Measurements from ENCODE around the gene ZBTB40.

Gene ZBTB40

DNA sequence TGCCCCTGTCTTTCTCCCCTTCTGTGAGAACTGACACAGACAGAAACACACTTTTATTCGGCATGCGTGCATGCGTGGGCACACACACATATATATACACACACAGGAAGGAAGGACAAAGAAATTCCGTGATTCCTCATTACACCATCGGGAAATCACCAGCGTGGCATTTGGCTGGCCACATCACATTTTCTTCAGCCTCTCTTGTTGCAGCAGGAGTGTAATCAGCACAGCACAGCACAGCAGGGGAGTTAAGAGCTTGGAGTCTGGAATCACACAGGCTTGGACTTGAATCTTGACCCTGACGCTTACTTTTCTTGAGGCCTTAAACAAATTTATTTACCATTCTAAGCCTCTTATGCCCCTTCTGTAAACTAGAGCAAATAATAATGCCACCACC lies 66.3 kb downstream of the ZBTB40 start:
- H3K9me3 ChIP-seq (ENCODE audit: control insufficient read depth, low read length): no peaks in the 10 kb centered on the region
- H3K4me3 ChIP-seq (ENCODE audit: insufficient read depth, low read depth, low read length): no peak overlapping the region
- 94 to 96% methylated on average over 7 of the region's 7 CpGs for WGBS, 2 experiments
- H3K36me3 ChIP-seq (ENCODE audit: control insufficient read depth, insufficient read depth, low read length): peaks cover 31% of the 10 kb centered on the region
- H3K4me1 ChIP-seq (ENCODE audit: control insufficient read depth, insufficient read depth, low read length): no peaks in the 10 kb centered on the region
- H3K27ac ChIP-seq (ENCODE audit: insufficient read depth, low read depth, low read length, poor library complexity, severe bottlenecking): no peak overlapping the region
- no peaks in the 10 kb centered on the region for H3K27me3 ChIP-seq (ENCODE audit: control insufficient read depth, insufficient read depth, low read length, poor library complexity, severe bottlenecking)

DNA sequence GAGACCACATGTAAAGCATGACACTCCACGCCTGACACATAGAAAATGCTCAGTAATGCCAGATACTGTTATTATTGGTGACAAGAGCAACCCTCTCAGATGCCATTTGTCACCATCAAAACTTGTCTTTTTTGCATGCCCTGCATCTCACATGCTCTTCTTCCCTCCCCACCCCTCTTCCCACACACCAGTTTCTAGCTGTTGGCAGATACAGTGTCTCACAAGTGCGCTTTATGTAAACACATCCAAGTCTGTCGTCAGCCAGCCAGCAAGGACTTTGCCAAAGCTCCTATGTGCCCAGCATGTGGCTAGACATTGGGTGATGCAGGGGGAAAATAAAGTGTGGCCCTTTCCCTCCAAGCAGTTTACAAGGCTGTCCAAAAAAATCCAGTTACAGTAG lies 66.7 kb downstream of the ZBTB40 start:
- H3K4me3 ChIP-seq (ENCODE audit: insufficient read depth, low read depth, low read length): no peak overlapping the region
- H3K9me3 ChIP-seq (ENCODE audit: control insufficient read depth, low read length): no peaks in the 10 kb centered on the region
- WGBS, 2 experiments: 91 to 94% methylated on average over 3 of the region's 3 CpGs
- no peak overlapping the region for H3K27ac ChIP-seq (ENCODE audit: insufficient read depth, low read depth, low read length, poor library complexity, severe bottlenecking)
- H3K4me1 ChIP-seq (ENCODE audit: control insufficient read depth, insufficient read depth, low read length): no peaks in the 10 kb centered on the region
- H3K27me3 ChIP-seq (ENCODE audit: control insufficient read depth, insufficient read depth, low read length, poor library complexity, severe bottlenecking): no peaks in the 10 kb centered on the region
- H3K36me3 ChIP-seq (ENCODE audit: control insufficient read depth, insufficient read depth, low read length): peaks cover 31% of the 10 kb centered on the region

DNA sequence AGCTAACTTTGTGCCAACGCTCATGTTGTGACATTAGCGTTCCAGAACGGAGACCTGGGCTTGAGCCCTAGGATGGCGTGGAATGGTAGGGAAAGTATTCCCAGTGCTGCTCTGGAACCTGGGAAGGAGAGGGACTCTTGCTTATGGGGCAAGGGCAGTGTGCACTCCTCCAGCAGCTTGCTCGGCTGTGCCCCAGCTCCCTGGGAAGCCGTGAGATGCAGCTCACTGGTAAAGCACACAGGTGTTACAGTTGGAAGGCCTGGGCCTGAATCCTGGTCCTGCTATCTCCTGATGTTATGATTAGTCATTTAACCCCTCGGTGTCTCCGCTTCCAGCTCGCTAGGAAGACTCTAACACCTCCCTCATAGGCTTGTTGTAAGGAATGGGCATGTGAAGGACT lies 69.2 kb downstream of the ZBTB40 start:
- H3K27me3 ChIP-seq (ENCODE audit: control insufficient read depth, insufficient read depth, low read length, poor library complexity, severe bottlenecking): no peaks in the 10 kb centered on the region
- no peak overlapping the region for H3K4me3 ChIP-seq (ENCODE audit: insufficient read depth, low read depth, low read length)
- H3K4me1 ChIP-seq (ENCODE audit: control insufficient read depth, insufficient read depth, low read length): no peaks in the 10 kb centered on the region
- WGBS, 2 experiments: 97 to 98% methylated on average over 7 to 9 of the region's 9 CpGs
- no peak overlapping the region for H3K27ac ChIP-seq (ENCODE audit: insufficient read depth, low read depth, low read length, poor library complexity, severe bottlenecking)
- peaks cover 32% of the 10 kb centered on the region for H3K36me3 ChIP-seq (ENCODE audit: control insufficient read depth, insufficient read depth, low read length)
- H3K9me3 ChIP-seq (ENCODE audit: control insufficient read depth, low read length): no peaks in the 10 kb centered on the region

DNA sequence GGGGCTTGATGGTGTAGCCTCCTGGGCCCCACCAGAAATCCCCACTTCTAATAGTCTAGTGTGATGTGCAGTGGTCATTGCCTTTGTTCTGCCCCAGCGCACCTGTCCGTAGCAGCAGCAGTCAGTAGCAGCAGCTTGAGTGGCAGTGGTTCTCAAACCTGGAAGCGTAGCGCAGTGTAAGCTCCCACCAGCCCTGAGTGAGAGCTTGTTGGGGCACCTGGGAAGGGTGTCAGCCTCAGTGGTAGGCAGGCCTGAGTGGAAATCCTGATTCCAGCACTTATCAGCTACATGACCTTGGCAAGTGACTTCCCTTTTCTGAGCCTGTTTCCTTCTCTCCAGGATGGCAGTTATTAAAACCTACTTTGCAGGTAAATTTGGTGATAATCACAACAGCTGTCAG lies 70.0 kb downstream of the ZBTB40 start:
- H3K9me3 ChIP-seq (ENCODE audit: control insufficient read depth, low read length): no peaks in the 10 kb centered on the region
- peaks cover 32% of the 10 kb centered on the region for H3K36me3 ChIP-seq (ENCODE audit: control insufficient read depth, insufficient read depth, low read length)
- WGBS, 2 experiments: 95 to 97% methylated on average over 4 of the region's 4 CpGs
- no peak overlapping the region for H3K4me3 ChIP-seq (ENCODE audit: insufficient read depth, low read depth, low read length)
- H3K27me3 ChIP-seq (ENCODE audit: control insufficient read depth, insufficient read depth, low read length, poor library complexity, severe bottlenecking): no peaks in the 10 kb centered on the region
- no peak overlapping the region for H3K27ac ChIP-seq (ENCODE audit: insufficient read depth, low read depth, low read length, poor library complexity, severe bottlenecking)
- H3K4me1 ChIP-seq (ENCODE audit: control insufficient read depth, insufficient read depth, low read length): no peaks in the 10 kb centered on the region

DNA sequence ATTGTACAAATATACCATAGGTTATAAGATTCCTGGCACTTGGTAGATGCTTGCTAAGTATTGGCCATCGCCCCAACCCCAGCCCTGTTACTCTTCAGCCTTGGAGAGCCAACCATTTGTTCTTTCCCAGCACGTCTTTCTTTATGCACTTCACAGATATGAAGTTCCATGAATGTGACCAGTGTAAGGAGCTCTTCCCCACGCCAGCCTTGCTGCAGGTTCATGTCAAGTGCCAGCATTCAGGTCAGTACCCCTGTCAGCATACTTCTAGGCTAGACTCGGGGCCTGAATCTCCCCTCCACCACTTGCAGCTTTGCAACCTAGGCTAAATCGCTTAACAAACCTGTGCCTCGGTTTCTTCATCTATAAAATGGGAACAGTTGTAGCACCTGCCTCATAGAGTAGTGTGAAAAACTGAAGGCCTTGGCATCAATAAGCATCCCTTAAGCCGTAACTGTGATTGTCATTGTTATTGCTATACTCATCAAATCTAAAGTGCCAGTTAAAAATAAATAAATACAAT lies 70.6 kb downstream of the ZBTB40 start:
- no peak overlapping the region for H3K4me3 ChIP-seq (ENCODE audit: insufficient read depth, low read depth, low read length)
- H3K27ac ChIP-seq (ENCODE audit: insufficient read depth, low read depth, low read length, poor library complexity, severe bottlenecking): no peak overlapping the region
- WGBS, 2 experiments: 96% methylated on average over 6 of the region's 7 CpGs
- H3K9me3 ChIP-seq (ENCODE audit: control insufficient read depth, low read length): no peaks in the 10 kb centered on the region
- H3K36me3 ChIP-seq (ENCODE audit: control insufficient read depth, insufficient read depth, low read length): peaks cover 32% of the 10 kb centered on the region
- no peaks in the 10 kb centered on the region for H3K27me3 ChIP-seq (ENCODE audit: control insufficient read depth, insufficient read depth, low read length, poor library complexity, severe bottlenecking)
- no peaks in the 10 kb centered on the region for H3K4me1 ChIP-seq (ENCODE audit: control insufficient read depth, insufficient read depth, low read length)

DNA sequence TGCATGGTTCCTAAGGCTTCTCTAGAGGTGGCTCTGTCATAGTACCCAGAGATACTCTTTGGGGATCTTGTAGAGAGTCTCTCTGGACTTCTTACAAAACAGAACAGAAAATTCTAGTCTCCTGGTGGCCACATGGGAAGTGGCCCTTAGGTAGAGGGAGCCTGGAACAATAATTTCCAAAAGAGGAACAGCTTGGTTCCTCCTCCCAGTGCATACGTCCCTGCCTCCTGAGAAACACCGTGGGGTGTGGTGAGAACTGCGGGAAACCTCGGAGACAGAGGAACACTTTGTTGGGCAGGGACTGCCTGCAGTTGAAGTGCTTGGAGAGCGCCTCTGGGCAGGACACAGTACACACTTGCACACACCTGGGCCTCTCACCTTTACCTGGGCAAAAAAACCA lies 72.8 kb downstream of the ZBTB40 start:
- 93 to 94% methylated on average over 5 of the region's 5 CpGs for WGBS, 2 experiments
- H3K36me3 ChIP-seq (ENCODE audit: control insufficient read depth, insufficient read depth, low read length): peaks cover 18% of the 10 kb centered on the region

DNA sequence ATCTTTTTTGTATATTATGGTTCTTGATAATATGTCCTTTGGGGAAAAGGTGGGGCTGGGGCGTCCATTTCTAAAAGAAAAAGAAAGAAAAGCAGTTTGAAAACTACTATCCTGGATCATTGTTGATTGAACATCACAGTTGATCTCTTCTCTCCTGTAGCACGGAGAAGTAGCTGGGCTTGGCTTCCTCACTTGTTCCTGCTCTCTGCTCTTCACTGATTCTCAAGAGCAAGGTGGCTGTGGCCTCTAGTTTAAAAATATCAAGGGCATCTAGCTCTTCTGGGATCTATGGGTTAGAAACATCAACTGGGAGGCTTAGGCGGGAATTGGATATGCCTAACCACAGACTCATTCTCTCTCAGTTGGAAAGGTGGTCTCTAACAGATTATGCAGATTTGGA lies 73.6 kb downstream of the ZBTB40 start:
- no peaks in the 10 kb centered on the region for H3K27me3 ChIP-seq (ENCODE audit: control insufficient read depth, insufficient read depth, low read length, poor library complexity, severe bottlenecking)
- 94 to 99% methylated on average over 3 of the region's 3 CpGs for WGBS, 2 experiments
- H3K27ac ChIP-seq (ENCODE audit: insufficient read depth, low read depth, low read length, poor library complexity, severe bottlenecking): no peak overlapping the region
- H3K4me1 ChIP-seq (ENCODE audit: control insufficient read depth, insufficient read depth, low read length): no peaks in the 10 kb centered on the region
- H3K36me3 ChIP-seq (ENCODE audit: control insufficient read depth, insufficient read depth, low read length): peaks cover 17% of the 10 kb centered on the region
- H3K4me3 ChIP-seq (ENCODE audit: insufficient read depth, low read depth, low read length): no peak overlapping the region
- no peaks in the 10 kb centered on the region for H3K9me3 ChIP-seq (ENCODE audit: control insufficient read depth, low read length)

More for the DNA sequence above, 72.8 kb downstream of the ZBTB40 start:
- Histone ChIP-seq H3K4me3 (ENCODE audit: insufficient read depth, low read depth, low read length) (no peak overlapping the region), H3K4me1 (ENCODE audit: control insufficient read depth, insufficient read depth, low read length) (no peaks in the 10 kb centered on the region), H3K27ac (ENCODE audit: insufficient read depth, low read depth, low read length, poor library complexity, severe bottlenecking) (no peak overlapping the region), H3K27me3 (ENCODE audit: control insufficient read depth, insufficient read depth, low read length, poor library complexity, severe bottlenecking) (no peaks in the 10 kb centered on the region), H3K9me3 (ENCODE audit: control insufficient read depth, low read length) (no peaks in the 10 kb centered on the region)

DNA sequence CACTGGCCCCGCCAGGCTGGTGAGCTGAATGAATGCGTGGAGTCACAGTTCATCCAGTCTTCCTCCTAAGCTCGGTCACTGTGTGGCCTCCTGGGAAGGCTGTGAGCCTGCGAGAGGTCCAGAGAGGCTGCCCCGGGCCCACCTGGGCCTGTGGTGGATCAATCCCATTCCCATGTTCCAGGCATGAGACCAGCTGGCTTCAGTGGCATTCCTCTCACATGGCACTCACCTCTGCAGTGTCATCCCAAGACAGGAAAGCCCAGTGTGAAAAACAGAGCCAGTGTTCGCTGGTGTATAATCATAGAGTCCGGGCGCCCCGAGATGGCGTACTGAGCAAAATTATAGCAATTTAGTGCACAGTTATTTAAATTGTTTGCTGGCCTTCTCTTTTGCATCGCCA lies 74.0 kb downstream of the ZBTB40 start:
- no peaks in the 10 kb centered on the region for H3K27me3 ChIP-seq (ENCODE audit: control insufficient read depth, insufficient read depth, low read length, poor library complexity, severe bottlenecking)
- no peaks in the 10 kb centered on the region for H3K4me1 ChIP-seq (ENCODE audit: control insufficient read depth, insufficient read depth, low read length)
- H3K4me3 ChIP-seq (ENCODE audit: insufficient read depth, low read depth, low read length): no peak overlapping the region
- H3K36me3 ChIP-seq (ENCODE audit: control insufficient read depth, insufficient read depth, low read length): peaks cover 14% of the 10 kb centered on the region
- no peaks in the 10 kb centered on the region for H3K9me3 ChIP-seq (ENCODE audit: control insufficient read depth, low read length)
- no peak overlapping the region for H3K27ac ChIP-seq (ENCODE audit: insufficient read depth, low read depth, low read length, poor library complexity, severe bottlenecking)
- 95% methylated on average over 11 of the region's 11 CpGs for WGBS, 2 experiments

DNA sequence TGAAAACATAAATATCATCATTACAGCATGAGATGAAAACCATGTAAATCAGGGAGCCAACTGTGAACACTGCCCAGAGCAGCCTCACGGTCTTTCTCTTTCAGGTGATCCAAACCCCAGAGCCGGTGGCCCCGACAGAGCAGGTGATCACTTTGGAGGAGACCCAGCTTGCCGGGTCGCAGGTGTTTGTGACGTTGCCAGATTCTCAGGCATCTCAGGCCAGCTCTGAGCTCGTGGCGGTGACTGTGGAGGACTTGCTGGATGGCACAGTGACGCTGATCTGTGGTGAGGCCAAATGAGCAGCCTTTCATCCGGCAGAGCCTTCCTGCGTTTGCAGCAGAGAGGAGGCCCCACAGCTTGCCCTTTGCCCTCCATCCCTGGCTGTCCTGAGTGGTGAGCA lies 74.4 kb downstream of the ZBTB40 start:
- Histone ChIP-seq H3K27ac (ENCODE audit: insufficient read depth, low read depth, low read length, poor library complexity, severe bottlenecking) (no peak overlapping the region), H3K27me3 (ENCODE audit: control insufficient read depth, insufficient read depth, low read length, poor library complexity, severe bottlenecking) (no peaks in the 10 kb centered on the region), H3K9me3 (ENCODE audit: control insufficient read depth, low read length) (no peaks in the 10 kb centered on the region), H3K4me3 (ENCODE audit: insufficient read depth, low read depth, low read length) (no peak overlapping the region), H3K4me1 (ENCODE audit: control insufficient read depth, insufficient read depth, low read length) (no peaks in the 10 kb centered on the region), H3K36me3 (ENCODE audit: control insufficient read depth, insufficient read depth, low read length) (peaks cover 14% of the 10 kb centered on the region)
- WGBS, 2 experiments: 85 to 86% methylated on average over 11 of the region's 11 CpGs

DNA sequence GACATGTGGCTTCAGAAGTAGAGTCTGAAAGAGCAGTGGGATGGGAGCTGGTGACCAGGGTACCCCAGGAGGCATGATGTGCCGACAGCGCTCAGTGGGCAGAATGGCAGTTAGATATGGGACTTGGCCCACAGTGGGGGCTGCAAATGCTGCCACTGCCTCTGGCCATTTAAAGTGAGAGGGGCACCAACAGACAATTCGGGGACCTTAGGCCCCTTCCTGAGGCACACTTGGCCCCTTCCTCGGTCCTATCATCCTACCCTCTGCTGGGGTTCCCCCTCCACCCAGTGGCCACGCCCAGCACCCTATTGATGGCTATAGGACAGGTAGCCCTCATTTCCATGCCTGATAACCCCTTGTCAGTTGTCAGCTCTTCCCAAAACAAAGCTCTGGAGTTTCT lies 75.0 kb downstream of the ZBTB40 start:
- Histone ChIP-seq H3K4me1 (ENCODE audit: control insufficient read depth, insufficient read depth, low read length) (no peaks in the 10 kb centered on the region), H3K36me3 (ENCODE audit: control insufficient read depth, insufficient read depth, low read length) (peaks cover 12% of the 10 kb centered on the region), H3K27me3 (ENCODE audit: control insufficient read depth, insufficient read depth, low read length, poor library complexity, severe bottlenecking) (no peaks in the 10 kb centered on the region), H3K27ac (ENCODE audit: insufficient read depth, low read depth, low read length, poor library complexity, severe bottlenecking) (no peak overlapping the region), H3K4me3 (ENCODE audit: insufficient read depth, low read depth, low read length) (no peak overlapping the region), H3K9me3 (ENCODE audit: control insufficient read depth, low read length) (no peaks in the 10 kb centered on the region)
- 94 to 96% methylated on average over 5 of the region's 5 CpGs for WGBS, 2 experiments

DNA sequence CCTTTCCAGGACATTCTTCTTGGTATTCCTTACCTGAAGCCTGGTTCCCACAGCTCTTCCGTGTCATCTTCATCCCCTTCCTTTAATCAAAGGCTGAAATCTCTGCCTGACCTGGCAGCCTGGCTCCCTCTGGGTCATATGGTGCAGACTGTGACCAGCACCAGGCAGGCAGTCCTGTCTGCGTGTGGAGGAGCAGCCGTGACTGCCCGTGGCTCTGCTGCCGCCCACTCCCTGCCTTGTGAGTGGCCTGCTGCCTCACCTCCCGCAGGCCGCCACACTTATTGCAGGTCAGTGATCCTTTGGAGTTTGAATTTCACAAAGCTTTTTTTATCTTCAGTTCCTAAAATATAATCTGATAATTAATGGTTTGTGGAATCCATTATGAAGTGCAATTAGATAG lies 75.5 kb downstream of the ZBTB40 start:
- H3K9me3 ChIP-seq (ENCODE audit: control insufficient read depth, low read length): no peaks in the 10 kb centered on the region
- H3K4me1 ChIP-seq (ENCODE audit: control insufficient read depth, insufficient read depth, low read length): no peaks in the 10 kb centered on the region
- H3K27me3 ChIP-seq (ENCODE audit: control insufficient read depth, insufficient read depth, low read length, poor library complexity, severe bottlenecking): no peaks in the 10 kb centered on the region
- 89 to 92% methylated on average over 7 of the region's 7 CpGs for WGBS, 2 experiments
- no peak overlapping the region for H3K4me3 ChIP-seq (ENCODE audit: insufficient read depth, low read depth, low read length)
- H3K36me3 ChIP-seq (ENCODE audit: control insufficient read depth, insufficient read depth, low read length): peaks cover 9% of the 10 kb centered on the region
- H3K27ac ChIP-seq (ENCODE audit: insufficient read depth, low read depth, low read length, poor library complexity, severe bottlenecking): no peak overlapping the region
